HL-60/S4 treated with phorbol 12-myristate 13-acetate at 8.2 ng/mL for 4 days and 3 days (cell line): Measurements from ENCODE around the gene HOXB13.

Source experiments
- in situ Hi-C: fragments of 300-500 bp; cut with MboI; formaldehyde crosslinking; loops from 2 replicates; pipeline ENCODE4 v1.15.0; 2022; ENCODE audit warnings: low sequenced_read_pairs

The HOXB13 gene

GRCh38 chr17:48748718-48749566 lies 20.4 kb upstream of the HOXB13 start:
- in situ Hi-C loops, result no loop called here

GRCh38 chr17:48747445-48748363 lies 19.2 kb upstream of the HOXB13 start:
- in situ Hi-C loops, result no loop called here

GRCh38 chr17:48746916-48747444 lies 18.4 kb upstream of the HOXB13 start:
- in situ Hi-C loops, result no loop called here

- in situ Hi-C loops, result no loop called here
Observed at GRCh38 chr17:48745381-48746275, 17.1 kb upstream of the HOXB13 start.

GRCh38 chr17:48740537-48740936 lies 12.0 kb upstream of the HOXB13 start:
- in situ Hi-C loops, result no loop called here

GRCh38 chr17:48738803-48739526 lies 10.4 kb upstream of the HOXB13 start:
- in situ Hi-C loops, result no loop called here

GRCh38 chr17:48738424-48738802 lies 9.9 kb upstream of the HOXB13 start:
- in situ Hi-C loops, result no loop called here

- in situ Hi-C loops, result no loop called here
Observed at GRCh38 chr17:48737330-48738043, 8.9 kb upstream of the HOXB13 start.

GRCh38 chr17:48735062-48735351 lies 6.5 kb upstream of the HOXB13 start:
- in situ Hi-C loops, result no loop called here

- in situ Hi-C loops, result no loop called here
Observed at GRCh38 chr17:48734333-48735061, 5.9 kb upstream of the HOXB13 start.

- in situ Hi-C loops, result no loop called here
Observed at GRCh38 chr17:48733632-48734328, 5.2 kb upstream of the HOXB13 start.

- in situ Hi-C loops, result no loop called here
Observed at GRCh38 chr17:48732688-48733629, 4.4 kb upstream of the HOXB13 start.

GRCh38 chr17:48731355-48731754 lies 2.8 kb upstream of the HOXB13 start:
- in situ Hi-C loops, result no loop called here

GRCh38 chr17:48730240-48730550 lies 1.6 kb upstream of the HOXB13 start:
- in situ Hi-C loops, result no loop called here

GRCh38 chr17:48729335-48730239 lies 1.0 kb upstream of the HOXB13 start:
- in situ Hi-C loops, result no loop called here

GRCh38 chr17:48727415-48728175 lies 955 bp downstream of the HOXB13 start:
- in situ Hi-C loops, result no loop called here
